NCI-H1694 treated with DMSO at 0.1 percent for 48 hours (cell line): ENCODE results near the gene SLC16A13.
"Not testable (repeated sequence)": the region's sequence is repeated elsewhere in the genome, so short reads cannot be mapped to it uniquely, and the experiment has no call there.

Experiments
- DNase-seq: peaks from one replicate; lab custom pipeline; 2025; lab: John Stamatoyannopoulos, UW

SLC16A13 gene

DNA sequence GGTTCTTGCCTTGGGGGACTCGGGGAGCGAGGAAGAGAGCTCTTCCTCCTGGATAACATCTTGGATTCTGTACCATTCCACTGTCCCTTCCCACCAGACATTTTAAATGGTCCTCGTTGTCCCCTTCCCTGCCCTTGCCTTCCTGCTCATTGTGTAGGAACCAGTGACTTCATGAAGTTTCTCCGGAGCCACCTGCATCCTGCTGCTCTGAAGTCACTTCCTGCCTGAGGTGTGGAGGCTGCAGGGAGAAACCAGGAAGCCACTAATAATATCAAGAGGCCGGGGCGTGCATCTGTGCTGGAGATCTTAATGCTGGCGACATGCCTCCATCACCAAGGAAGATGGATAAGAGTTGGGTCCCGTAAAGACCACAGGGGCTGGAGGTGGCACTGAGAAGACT, 6.2 kb upstream of the SLC16A13 start:
- DNase-seq = no peak

DNA sequence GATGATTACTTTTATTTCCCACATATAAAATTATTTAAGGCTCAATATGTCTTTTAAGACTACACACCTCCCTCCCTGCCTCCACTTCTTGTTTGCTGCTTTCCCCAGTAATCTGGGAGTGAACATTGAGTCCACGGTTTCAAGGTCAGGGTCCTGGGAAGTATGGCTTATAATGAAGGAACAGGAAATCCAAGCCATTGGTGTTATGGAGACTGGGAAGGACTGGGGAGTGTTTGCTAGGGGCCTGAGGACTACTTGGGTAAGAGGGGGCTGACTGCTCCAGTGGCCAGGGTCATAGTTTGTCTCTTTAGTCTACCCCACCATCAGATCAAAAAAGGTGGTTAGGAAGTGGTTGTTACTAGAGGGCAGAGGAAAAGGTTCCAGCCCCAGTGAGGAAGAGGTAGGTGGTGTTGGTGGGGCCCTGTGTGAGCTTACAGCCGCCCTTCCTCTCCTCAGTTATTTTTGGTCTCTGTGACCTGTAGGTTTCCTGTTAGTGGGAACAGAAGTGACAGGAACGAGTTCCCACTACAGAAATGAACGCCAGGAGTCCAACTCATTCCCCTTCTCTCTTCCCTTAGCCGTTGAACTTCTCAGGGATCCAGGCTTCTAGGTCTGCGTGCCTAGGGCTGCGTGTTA, 742 bp upstream of the SLC16A13 start:
- no peak for DNase-seq

DNA sequence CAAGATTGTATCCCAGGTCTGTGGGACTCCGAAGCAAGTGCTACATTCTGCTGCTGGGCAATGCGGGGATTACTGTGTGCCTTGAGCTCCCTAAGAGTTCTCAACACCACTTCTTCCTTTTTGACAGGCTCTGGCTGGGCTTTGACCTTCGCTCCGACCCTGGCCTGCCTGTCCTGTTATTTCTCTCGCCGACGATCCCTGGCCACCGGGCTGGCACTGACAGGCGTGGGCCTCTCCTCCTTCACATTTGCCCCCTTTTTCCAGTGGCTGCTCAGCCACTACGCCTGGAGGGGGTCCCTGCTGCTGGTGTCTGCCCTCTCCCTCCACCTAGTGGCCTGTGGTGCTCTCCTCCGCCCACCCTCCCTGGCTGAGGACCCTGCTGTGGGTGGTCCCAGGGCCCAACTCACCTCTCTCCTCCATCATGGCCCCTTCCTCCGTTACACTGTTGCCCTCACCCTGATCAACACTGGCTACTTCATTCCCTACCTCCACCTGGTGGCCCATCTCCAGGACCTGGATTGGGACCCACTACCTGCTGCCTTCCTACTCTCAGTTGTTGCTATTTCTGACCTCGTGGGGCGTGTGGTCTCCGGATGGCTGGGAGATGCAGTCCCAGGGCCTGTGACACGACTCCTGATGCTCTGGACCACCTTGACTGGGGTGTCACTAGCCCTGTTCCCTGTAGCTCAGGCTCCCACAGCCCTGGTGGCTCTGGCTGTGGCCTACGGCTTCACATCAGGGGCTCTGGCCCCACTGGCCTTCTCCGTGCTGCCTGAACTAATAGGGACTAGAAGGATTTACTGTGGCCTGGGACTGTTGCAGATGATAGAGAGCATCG, 2.4 kb downstream of the SLC16A13 start:
- DNase-seq = no peak

DNA sequence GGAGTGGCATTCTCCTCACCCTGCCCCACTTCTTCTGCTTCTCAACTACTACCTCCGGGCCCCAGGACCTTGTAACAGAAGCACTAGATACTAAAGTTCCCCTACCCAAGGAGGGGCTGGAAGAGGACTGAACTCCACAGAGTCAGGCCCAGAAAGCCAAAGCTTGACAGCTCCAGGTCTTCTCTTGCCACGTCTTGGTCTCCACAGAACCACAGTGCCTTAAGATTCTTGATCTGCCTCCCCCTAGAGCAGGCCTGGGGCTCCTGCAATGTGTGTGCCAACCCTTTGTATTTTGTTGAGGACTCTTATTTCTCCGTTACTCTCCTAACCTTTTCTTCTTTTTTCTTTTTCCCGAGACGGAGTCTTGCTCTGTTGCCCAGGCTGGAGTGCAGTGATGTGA, 4.0 kb downstream of the SLC16A13 start:
- DNase-seq = no peak

DNA sequence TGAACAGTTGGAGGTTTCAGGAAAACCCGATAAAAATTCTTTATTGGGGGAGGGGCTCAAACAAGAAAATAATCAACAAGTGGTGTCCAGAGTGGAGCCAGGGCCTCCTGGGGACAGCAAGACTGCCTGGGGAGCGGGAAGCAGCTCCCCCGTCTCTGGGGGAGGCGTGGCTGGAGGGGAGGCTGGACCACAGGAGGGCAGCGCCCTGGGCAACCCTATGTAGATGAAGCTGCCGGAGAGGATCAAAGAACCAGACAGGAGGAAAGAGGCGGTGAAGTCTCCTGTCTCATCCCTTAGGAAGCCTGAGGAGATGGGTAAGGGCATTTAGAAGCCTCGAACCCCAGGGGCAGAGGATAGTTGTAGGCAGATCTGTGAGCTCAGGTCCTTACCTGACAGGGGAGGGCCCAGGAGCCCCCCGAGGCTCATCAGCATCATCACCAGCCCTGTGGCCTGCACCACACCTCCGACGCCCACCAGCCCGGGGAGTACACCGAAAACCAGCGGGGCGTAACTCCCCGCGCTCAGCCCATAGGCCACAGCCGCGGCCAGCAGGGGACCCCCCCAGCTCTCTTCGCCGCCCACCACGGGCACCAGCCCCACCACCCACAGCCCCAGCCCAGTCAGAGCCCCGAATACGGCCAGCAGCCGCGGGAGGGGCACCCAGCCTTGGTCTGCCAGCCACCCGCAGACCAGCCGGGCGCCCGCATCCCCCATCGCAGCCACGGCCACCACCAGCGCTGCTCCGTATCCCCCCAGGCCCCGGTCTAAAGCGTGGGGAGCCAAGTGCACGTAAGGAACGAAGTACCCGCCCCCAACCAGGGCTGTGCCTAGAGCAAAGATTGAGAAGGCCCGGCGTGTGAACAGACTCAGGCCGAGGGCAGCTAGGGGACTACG, 6.0 kb downstream of the SLC16A13 start:
- no peak for DNase-seq

DNA sequence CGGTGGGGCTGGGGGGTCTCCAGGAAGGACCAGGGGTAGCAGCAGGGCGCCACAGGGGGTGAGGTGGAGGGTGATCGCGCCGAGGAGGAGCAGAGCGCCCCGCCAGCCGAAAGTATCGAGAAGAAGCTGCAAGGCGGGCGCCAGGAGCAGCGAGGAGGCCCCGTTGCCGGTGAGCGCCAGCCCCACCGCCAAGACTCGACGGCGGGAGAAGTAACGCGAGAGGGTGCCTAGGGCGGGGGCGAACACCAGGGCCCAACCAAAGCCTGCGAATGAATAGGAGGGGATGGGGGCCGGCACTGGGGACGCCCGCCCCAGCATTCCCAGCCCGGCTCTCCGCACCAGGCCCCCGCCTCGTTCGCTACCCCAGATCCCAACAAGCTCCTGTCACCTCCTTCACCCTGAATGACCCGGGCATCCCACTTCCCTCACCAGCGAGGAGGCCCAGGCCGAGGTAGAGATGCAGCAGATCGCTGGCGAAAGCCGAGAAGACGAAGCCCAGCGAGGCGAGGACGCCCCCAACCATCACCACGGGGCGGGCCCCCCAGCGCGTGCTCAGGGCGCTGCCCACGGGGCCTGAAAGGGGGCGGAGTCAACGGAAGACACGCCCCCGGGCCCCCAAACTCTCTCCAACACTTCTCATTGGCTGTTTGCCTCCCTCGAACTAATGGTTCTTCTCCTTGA, 6.8 kb downstream of the SLC16A13 start:
- DNase-seq = no peak

DNA sequence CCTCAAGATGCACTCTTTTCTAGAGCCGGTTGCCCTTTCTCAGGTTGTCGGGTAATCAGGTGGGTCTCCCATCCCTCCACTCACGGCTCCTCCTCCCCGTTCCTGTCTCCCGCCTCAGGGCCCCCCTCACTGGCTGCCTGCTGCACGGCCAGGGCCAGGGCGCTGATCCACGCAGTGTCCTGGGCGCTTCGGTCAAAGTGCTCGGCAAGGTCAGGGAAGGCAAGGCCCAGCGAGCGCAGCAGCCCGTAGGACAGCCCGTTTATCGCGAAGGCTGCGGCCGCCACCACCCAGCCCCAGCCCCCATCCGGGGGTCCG, 7.3 kb downstream of the SLC16A13 start:
- DNase-seq = no peak

DNA sequence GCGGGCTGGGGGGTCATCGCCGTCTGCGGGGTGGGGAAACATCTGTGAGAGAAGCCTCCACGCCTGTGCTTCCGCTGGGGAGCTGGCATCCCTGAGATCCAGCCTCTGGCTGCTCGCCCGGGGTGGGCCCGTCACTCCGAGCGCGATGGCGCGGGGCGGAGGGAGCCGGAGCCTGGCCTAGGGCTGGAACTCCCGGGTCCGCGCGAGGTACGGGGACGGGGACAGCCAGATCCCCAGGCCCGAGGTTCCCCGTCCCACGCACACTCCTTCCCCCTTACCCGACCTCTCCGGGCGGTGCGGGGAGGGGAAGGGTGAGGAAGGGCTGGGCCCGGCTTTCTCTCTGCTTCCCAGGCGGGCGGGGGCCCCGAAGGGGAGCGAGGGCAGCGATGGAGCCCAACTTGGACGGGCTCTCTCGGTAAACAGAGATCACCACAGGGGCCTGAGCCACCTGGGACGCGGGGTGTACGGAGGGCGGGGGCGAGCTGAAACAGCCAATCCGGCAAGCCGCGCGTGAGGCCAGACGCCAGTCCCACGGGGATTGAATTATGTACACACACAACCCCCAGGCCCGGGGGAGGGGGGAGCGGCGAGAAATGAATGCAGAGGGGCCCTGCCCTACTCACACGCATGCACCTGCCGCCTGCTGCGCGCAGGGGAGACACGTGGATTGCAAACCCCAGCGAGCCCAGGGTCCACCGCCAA, 7.8 kb downstream of the SLC16A13 start, which contains the start of gene SLC16A11:
TSS of gene SLC16A11 (minus strand) at position 596 of the 702 bp plus-strand sequence. CDS start at position 17, 579 bp downstream.
- peak; percentile 11 for DNase-seq

DNA sequence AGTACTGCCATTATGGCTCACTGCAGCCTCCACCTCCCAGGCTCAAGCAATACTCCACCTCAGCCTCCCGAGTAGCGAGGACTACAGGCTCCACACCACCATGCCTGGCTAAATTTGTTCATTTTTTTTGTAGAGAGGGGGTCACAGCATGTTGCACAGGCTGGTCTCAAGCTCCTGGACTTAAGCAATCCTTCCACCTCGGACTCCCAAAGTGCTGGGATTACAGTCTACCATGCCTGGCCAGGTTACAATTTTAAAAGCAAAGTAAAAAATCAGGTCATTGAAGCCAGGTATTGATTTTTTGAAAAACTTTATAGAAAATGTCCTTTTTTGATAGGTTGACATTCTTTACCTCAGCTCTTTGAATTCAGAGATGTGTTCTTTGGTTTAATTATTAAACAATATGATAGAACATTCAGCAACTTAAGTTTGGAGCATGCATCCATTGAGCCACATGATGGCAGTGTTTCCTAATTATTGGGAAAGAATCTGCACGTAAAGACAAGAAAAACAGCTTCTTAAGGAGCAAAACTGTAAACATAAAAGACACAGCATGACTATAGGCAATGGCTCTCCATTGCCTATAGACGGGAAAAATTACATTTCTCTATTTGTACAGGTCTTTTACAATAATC, 9.8 kb downstream of the SLC16A13 start:
- peak; percentile 58 for DNase-seq

DNA sequence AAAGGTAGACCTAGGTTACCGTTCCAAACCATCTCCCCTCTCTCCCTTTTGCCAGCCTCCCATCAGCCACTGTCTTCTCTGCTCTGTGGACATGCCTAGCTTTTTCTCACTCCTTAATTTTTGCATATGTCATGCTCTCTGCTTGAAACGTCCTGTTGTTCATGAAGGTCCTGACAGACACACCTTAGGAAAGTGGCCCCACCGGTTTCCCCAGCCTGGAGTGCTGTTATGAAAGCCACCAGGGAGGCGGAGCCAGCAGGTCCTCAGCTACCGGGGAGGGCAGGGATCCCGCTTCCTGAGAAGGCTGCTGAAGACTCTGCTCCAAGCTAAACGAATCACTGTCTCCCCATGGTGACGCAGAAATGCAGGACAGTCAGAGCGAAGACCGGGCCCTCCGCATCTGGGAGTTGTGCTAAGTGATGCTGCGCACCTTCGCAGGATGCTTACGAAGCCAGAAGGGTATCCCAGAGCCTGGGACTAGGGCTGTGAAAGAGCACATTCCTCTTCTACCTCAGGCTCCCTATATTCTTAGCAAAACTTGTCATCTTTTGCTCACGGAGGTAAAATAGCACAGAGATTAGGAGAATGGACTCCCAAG, 10.4 kb downstream of the SLC16A13 start:
- no peak for DNase-seq

DNA sequence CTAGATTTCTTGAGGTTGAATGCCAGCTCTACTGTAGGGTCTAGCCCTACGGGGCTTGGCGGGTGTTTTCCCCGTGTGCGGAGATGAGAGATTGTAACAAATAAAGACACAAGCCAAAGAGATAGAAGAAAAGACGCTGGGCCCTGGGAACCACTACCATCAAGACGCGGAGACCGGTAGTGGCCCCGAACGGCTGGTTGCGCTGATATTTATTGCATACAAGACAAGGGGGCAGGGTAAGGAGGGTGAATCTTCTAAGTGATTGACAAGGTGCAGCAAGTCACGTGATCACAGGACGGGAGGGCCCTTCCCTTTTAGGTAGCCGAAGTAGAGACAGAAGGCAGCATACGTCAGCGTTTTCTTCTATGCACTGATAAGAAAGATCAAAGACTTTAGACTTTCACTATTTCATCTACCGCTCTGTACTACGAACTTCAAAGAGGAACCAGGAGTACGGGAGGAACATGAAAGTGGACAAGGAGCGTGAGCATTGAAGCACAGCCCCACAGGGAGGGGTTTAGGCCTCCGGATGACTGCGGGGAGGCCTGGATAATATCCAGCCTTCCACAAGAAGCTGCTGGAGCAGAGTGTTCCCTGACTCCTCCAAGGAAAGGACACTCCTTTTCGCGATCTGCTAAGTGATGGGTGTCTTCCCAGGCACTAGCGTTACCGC, 11.0 kb downstream of the SLC16A13 start:
- not testable (repeated sequence) for DNase-seq

DNA sequence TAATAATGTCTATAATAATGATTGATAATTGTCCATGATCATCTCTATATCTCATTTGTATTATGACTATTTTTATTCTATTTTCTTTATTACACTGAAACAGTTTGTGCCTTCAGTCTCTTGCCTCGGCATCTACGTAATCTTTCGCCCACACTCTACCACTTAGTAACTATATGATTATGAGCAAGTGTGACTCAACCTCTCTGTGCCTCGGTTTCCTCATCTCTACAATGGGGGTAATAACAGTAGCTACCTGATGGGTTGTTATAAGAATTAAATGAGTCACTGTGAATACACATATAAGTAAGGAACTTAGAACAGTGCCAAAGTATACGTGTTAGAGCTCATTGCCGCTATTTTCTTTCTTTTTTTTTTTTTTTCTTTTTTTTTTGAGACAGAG, 11.8 kb downstream of the SLC16A13 start:
- no peak for DNase-seq

DNA sequence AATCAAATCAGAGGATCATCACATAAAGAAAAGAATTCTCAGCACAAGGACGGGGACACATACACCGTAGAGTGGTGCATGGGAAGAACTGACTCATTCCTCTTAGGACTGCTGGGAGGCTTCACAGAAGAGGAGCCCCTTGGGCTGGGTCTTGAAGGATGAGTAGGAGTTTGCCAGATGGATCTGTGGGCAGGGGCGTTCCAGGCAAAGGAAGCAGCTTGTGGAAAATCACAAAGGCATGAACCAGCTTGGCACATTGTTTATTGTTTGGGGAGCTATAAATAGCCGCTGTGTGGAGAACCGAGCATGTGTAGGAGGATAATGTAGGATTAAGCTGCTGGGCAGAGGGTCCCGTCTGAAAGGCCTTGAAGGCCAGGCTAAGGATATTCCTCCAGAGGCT, 13.2 kb downstream of the SLC16A13 start:
- no peak for DNase-seq

DNA sequence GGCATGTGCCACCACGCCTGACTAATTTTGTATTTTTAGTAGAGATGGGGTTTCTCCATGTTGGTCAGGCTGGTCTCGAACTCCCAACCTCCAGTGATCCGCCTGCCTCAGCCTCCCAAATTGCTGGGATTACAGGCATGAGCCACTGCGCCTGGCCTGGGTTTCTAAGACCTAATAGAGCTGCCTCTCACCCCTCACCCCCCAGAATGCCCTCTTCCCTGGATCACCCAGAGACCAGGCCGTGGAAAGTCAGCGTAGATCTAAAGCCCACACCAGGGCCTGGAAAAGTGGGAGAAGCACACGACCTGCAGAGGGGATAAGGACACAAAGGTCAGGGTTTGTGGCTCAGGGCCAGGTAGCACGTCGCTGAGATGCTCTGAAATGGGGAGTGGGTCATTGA, 14.8 kb downstream of the SLC16A13 start:
- not testable (repeated sequence) for DNase-seq

DNA sequence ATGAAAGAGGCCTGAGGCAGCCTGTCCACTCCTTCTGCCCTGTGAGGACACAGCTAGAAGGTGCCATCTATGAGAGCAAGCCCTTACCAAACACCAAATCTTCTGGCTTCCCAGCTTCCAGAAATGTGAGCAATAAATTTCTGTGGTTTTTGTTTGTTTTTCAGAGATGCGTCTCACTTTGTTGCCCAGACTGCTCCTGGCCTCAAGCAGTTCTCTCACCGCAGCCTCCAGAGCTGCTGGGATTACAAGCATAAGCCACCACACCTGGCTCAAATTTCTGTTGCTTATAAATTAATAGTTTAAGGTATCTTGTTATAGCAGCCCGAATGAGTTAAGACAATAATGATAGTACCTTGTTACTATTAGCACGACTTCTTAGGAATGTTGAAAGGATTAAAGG, 20.6 kb downstream of the SLC16A13 start:
- no peak for DNase-seq

DNA sequence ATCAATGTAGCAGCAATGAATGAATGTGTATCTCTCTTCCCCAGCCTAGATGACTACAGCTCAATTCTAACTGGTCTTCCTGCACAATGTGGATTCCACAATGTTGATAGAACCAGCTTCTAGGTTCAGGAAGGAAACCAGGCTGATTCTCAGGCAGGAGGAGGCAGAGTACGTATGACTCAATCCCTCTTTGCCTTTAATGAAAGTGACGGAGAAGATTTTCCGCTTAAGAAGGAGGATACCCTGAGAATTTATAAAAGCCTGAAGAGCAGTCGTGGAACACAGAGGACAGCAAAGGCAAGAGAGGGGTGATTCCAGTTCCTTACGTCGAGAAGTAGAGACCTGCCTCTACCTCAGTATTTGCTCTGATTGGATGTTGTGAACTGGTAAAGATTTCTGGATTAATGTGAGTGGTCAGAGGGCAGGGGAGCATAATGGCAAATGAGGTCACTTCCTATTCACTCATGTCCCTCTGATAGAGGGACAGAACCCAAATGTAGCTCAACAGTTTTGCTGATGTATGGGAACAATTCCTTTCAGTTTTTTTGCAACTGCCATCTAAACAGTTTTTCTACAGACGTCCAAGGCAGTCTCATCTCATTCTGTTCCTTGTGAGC, 23.1 kb downstream of the SLC16A13 start:
- no peak for DNase-seq

DNA sequence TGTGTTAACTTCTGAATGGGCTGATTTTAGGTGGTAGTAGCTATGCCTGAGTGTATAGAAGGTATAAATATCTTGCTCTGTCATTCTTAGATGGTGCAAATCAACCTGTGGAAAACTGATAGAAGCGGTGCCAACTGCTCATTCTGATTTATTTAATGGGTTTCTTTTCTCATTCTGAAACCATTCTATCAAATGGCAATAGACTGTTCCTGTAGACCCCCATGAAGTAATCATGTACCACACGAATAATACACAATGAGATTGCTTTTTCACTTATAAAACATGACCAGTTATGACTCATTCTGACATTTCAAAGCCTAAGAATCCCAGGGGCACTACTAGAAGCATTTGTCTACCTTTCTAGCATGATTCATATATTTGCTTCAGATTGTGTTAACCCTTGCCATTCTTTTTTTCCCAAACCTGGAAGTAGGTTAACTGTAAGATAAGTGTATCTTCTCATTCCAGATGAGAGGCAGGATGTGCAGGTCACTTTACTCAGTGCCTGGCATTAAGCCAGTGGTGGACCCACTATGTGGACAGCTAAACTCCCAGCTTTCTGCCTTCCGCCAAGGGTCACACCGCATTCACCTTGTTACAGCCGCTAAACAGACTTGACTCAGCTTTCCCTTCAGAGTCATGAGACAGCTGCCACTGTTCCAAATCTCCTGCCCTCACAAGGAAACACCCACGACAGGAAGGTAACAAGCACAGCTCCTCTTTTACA, 24.5 kb downstream of the SLC16A13 start:
- no peak for DNase-seq

DNA sequence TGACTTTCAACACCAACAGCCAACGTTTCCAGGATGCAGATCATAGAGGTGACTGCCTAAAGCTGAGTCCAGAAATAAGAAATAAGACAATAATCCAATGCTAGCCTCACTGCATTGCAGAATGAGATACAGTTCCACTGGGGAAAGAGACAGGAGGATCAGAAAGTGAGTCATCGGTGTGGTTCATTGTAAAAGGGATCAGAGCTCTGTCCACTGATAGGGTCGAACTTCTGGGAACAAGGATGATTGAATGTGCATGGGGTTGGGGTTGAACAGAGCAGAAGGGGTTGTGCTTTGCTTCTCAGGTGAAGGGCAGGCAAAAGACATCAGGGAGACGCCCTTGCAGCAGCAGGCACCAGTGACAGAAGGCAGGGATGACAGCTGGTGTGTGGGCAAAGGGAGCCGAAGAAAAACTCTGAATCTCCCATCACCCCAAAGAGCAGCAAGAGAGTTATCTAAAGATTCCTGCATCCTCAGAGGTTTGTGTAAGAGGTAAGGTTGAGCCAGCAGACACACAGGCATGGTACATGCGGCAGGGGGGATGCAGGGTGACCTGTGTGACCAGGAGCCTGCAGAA, 27.8 kb downstream of the SLC16A13 start:
- no peak for DNase-seq
